ENCODE data around the gene WDFY2. TPM values are rescaled to one million over a fixed set of nuclear protein-coding genes. Genes with fewer than 3 reads are reported as not detected.

WDFY2 gene
- total and polyA plus RNA-seq, 2 of the 8 experiments (the other 6 are each of a cell fraction or from before 2014, with no cell fraction given): 13.9 to 29.0 TPM

GRCh38 chr13:51636349-51636890 lies 52.2 kb downstream of the WDFY2 start (continued):
- TF ChIP-seq, protein P1, sequence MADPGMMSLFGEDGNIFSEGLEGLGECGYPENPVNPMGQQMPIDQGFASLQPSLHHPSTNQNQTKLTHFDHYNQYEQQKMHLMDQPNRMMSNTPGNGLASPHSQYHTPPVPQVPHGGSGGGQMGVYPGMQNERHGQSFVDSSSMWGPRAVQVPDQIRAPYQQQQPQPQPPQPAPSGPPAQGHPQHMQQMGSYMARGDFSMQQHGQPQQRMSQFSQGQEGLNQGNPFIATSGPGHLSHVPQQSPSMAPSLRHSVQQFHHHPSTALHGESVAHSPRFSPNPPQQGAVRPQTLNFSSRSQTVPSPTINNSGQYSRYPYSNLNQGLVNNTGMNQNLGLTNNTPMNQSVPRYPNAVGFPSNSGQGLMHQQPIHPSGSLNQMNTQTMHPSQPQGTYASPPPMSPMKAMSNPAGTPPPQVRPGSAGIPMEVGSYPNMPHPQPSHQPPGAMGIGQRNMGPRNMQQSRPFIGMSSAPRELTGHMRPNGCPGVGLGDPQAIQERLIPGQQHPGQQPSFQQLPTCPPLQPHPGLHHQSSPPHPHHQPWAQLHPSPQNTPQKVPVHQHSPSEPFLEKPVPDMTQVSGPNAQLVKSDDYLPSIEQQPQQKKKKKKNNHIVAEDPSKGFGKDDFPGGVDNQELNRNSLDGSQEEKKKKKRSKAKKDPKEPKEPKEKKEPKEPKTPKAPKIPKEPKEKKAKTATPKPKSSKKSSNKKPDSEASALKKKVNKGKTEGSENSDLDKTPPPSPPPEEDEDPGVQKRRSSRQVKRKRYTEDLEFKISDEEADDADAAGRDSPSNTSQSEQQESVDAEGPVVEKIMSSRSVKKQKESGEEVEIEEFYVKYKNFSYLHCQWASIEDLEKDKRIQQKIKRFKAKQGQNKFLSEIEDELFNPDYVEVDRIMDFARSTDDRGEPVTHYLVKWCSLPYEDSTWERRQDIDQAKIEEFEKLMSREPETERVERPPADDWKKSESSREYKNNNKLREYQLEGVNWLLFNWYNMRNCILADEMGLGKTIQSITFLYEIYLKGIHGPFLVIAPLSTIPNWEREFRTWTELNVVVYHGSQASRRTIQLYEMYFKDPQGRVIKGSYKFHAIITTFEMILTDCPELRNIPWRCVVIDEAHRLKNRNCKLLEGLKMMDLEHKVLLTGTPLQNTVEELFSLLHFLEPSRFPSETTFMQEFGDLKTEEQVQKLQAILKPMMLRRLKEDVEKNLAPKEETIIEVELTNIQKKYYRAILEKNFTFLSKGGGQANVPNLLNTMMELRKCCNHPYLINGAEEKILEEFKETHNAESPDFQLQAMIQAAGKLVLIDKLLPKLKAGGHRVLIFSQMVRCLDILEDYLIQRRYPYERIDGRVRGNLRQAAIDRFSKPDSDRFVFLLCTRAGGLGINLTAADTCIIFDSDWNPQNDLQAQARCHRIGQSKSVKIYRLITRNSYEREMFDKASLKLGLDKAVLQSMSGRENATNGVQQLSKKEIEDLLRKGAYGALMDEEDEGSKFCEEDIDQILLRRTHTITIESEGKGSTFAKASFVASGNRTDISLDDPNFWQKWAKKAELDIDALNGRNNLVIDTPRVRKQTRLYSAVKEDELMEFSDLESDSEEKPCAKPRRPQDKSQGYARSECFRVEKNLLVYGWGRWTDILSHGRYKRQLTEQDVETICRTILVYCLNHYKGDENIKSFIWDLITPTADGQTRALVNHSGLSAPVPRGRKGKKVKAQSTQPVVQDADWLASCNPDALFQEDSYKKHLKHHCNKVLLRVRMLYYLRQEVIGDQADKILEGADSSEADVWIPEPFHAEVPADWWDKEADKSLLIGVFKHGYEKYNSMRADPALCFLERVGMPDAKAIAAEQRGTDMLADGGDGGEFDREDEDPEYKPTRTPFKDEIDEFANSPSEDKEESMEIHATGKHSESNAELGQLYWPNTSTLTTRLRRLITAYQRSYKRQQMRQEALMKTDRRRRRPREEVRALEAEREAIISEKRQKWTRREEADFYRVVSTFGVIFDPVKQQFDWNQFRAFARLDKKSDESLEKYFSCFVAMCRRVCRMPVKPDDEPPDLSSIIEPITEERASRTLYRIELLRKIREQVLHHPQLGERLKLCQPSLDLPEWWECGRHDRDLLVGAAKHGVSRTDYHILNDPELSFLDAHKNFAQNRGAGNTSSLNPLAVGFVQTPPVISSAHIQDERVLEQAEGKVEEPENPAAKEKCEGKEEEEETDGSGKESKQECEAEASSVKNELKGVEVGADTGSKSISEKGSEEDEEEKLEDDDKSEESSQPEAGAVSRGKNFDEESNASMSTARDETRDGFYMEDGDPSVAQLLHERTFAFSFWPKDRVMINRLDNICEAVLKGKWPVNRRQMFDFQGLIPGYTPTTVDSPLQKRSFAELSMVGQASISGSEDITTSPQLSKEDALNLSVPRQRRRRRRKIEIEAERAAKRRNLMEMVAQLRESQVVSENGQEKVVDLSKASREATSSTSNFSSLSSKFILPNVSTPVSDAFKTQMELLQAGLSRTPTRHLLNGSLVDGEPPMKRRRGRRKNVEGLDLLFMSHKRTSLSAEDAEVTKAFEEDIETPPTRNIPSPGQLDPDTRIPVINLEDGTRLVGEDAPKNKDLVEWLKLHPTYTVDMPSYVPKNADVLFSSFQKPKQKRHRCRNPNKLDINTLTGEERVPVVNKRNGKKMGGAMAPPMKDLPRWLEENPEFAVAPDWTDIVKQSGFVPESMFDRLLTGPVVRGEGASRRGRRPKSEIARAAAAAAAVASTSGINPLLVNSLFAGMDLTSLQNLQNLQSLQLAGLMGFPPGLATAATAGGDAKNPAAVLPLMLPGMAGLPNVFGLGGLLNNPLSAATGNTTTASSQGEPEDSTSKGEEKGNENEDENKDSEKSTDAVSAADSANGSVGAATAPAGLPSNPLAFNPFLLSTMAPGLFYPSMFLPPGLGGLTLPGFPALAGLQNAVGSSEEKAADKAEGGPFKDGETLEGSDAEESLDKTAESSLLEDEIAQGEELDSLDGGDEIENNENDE (IDR thresholded peaks at IDR 0.05; ENCODE audit: insufficient replicate concordance, low read length): no peak
- TF ChIP-seq TBP (IDR thresholded peaks at IDR 0.05; ENCODE audit: low read depth, low read length): no peak
- TF ChIP-seq CREB1 (IDR thresholded peaks at IDR 0.05): no peak
- TF ChIP-seq ASH2L (IDR thresholded peaks at IDR 0.05; ENCODE audit: low read length): no peak
- TF ChIP-seq TEAD4 (IDR thresholded peaks at IDR 0.05; ENCODE audit: low read depth, low read length): no peak
- no peak for TF ChIP-seq RAD21 (IDR thresholded peaks at IDR 0.05 in 1 of 2, conservative IDR thresholded peaks at IDR 0.05 in 1 of 2; ENCODE audit: low read depth in 2 of 2, low read length in 2 of 2)
- TF ChIP-seq ATF3 (IDR thresholded peaks at IDR 0.05; ENCODE audit: insufficient read depth, low read depth, low read length): no peak
- TF ChIP-seq HDAC6 (IDR thresholded peaks at IDR 0.05; ENCODE audit: low read depth, low read length): no peak

Data from H1 (cell line).